GM18508 (cell line): ENCODE data around the gene PRSS2.

Source experiments
- ATAC-seq: cut with Tn5 transposase; IDR thresholded peaks from one replicate; pipeline ENCODE4 v1.9.1; 2021; ENCODE audit warnings: moderate number of reproducible peaks; ENCODE audit not compliant: insufficient read depth, unreplicated experiment

The PRSS2 gene

DNA sequence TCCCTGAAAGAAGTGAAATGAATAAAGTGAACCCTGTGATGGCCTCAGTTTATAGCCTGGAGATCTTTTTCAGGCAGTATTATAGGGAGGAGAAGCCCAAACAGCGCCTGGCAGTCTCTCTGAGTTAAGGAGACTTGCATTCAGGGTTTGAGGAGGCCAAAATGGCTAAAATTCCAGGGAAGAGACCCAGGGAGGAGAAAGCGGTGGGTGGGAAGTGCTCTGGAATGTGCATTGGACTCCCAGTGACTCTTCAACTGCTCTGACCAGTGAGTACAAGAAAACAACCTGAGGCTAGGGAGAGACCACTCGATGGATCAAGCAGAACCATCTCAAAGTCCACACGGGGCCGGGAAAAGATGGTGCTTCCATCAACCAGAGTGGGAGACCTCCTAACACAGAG is 48.8 kb downstream of the PRSS2 start:
- ATAC-seq = no peak

DNA sequence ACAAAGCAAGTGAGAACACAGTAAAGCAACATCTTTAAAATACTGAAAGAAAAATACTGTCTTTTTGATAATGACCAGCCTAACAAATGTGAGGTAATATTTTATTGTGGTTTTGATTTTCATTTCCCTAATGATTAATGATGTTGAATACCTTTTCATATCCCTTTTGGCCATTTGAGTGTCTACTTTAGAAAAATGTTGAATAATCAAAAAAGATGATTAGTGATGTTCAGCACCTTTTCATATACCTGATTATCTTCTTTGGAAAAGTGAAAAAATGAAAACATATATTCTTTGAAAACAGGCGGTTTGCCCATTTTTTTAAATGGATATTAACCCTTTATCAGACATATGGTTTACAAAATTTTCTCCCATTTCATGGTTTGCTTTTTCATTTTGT is 51.9 kb downstream of the PRSS2 start:
- no peak for ATAC-seq
